Left lung (tissue), 14 donors: ENCODE results near the gene SGTB. TPM values are rescaled to one million over a fixed set of nuclear protein-coding genes. Genes with fewer than 3 reads are reported as not detected.

Experiments used
- ATAC-seq: fragments of 200-7000 bp; cut with Tn5 transposase; one replicate; pipeline ENCODE4 v1.9.1; 2020; ENCODE audit warnings: moderate library complexity
- DNase-seq, 4 donors: peaks; one replicate each; pipeline ENCODE4 v3.0.0-alpha.2; 2013 to 2020
- H3K27ac ChIP-seq, 2 donors: fragments of 200-600 bp; sonication (generic) in 1 of 2; one replicate each; pipeline versions ENCODE4 v1.5.0 to v1.8.0; 2020 to 2021
- H3K27me3 ChIP-seq, 2 donors: fragments of 200-600 bp; sonication (generic) in 1 of 2; one replicate each; pipeline versions ENCODE4 v1.5.0 to v1.8.0; 2020 to 2021
- H3K36me3 ChIP-seq, 2 donors: fragments of 200-600 bp; sonication (generic) in 1 of 2; one replicate each; pipeline versions ENCODE4 v1.5.0 to v1.8.0; 2020 to 2021
- H3K4me1 ChIP-seq, 2 donors: fragments of 200-600 bp; one replicate each; pipeline ENCODE4 v1.8.0; 2021
- H3K4me3 ChIP-seq, 2 donors: fragments of 200-600 bp; sonication (generic) in 1 of 2; one replicate each; pipeline versions ENCODE4 v1.5.0 to v1.8.0; 2020 to 2021; ENCODE audit warnings: mild to moderate bottlenecking in 1 of 2
- H3K9me3 ChIP-seq, 2 donors: fragments of 200-600 bp; sonication (generic) in 1 of 2; one replicate each; pipeline versions ENCODE4 v1.5.0 to v1.8.0; 2020 to 2021
- CTCF ChIP-seq, 2 donors: fragments of 200-600 bp; sonication (generic) in 1 of 2; IDR thresholded peaks; one replicate each; pipeline versions ENCODE4 v1.5.0 to v1.8.0; 2021; ENCODE audit warnings: antibody characterized with exemption in 2 of 2
- intact Hi-C, 2 donors: fragments of 100-400 bp; cut with DNase I; formaldehyde crosslinking; loops; one replicate each; pipeline versions ENCODE4 v1.11.2 to v1.14.2; 2022
- long read RNA-seq, 12 donors: library from polyadenylated mRNA in 2 of 12; unstranded in 2 of 12; transcript quantifications; one replicate each; pipeline ENCODE4 v2.0.0 and lab custom pipeline, GENCODE V29; 2019 to 2026
- polyA plus RNA-seq, 6 donors: library from polyadenylated mRNA; unstranded; fragments of 120-200 nt; gene quantifications; one replicate each; pipeline ENCODE4 v1.2.1, GENCODE V29; 2013; ENCODE audit not compliant: insufficient read length in 6 of 6
- total RNA-seq, 2 donors: library from RNA; stranded (reverse); fragmentation: NEBNext Ultra II Directional; extraction: Animal tissue kit (Norgen Biotek cat#: 25700); gene quantifications; one replicate each; pipeline ENCODE4 v1.2.1, GENCODE V29; 2021
- donor health status: DM: no; HTN: yes; CAD: no.
- donor health status: DM: no; HTN: no; CAD: no.

SGTB gene
- 10 to 100 TPM; 12.7 to 22.6 TPM for total RNA-seq
- 10 to 100 TPM in 1 of 6 donors, 1 to 10 TPM in 5; 7.7 to 10.6 (median 8.5) TPM for polyA plus RNA-seq
- long read RNA-seq, donor 1: 0 reads
- long read RNA-seq, donor 2, full-length matches to known transcripts: 3 of 3 reads
- long read RNA-seq, donor 2, partial matches to known transcripts: 0 of 3 reads
- long read RNA-seq, donor 2, other reads (novel, unspliced or antisense): 0 of 3 reads
- long read RNA-seq, donor 3, full-length matches to known transcripts: 3 of 3 reads
- long read RNA-seq, donor 3, partial matches to known transcripts: 0 of 3 reads
- long read RNA-seq, donor 3, other reads (novel, unspliced or antisense): 0 of 3 reads
- long read RNA-seq, donor 4, full-length matches to known transcripts: 2 of 4 reads
- long read RNA-seq, donor 4, partial matches to known transcripts: 2 of 4 reads
- long read RNA-seq, donor 4, other reads (novel, unspliced or antisense): 0 of 4 reads
- long read RNA-seq, donor 5, full-length matches to known transcripts: 2 of 2 reads
- long read RNA-seq, donor 5, partial matches to known transcripts: 0 of 2 reads
- long read RNA-seq, donor 5, other reads (novel, unspliced or antisense): 0 of 2 reads
- long read RNA-seq, donor 6, full-length matches to known transcripts: 2 of 2 reads
- long read RNA-seq, donor 6, partial matches to known transcripts: 0 of 2 reads
- long read RNA-seq, donor 6, other reads (novel, unspliced or antisense): 0 of 2 reads
- long read RNA-seq, donor 7, full-length matches to known transcripts: 1 of 1 reads
- long read RNA-seq, donor 7, partial matches to known transcripts: 0 of 1 reads
- long read RNA-seq, donor 7, other reads (novel, unspliced or antisense): 0 of 1 reads
- long read RNA-seq, donor 8, full-length matches to known transcripts: 2 of 2 reads
- long read RNA-seq, donor 8, partial matches to known transcripts: 0 of 2 reads
- long read RNA-seq, donor 8, other reads (novel, unspliced or antisense): 0 of 2 reads
- long read RNA-seq, donor 9: 0 reads
- long read RNA-seq, donor 10, full-length matches to known transcripts: 1 of 5 reads
- long read RNA-seq, donor 10, partial matches to known transcripts: 1 of 5 reads
- long read RNA-seq, donor 10, other reads (novel, unspliced or antisense): 3 of 5 reads
- long read RNA-seq, donor 11, full-length matches to known transcripts: 4 of 23 reads
- long read RNA-seq, donor 11, partial matches to known transcripts: 19 of 23 reads
- long read RNA-seq, donor 11, other reads (novel, unspliced or antisense): 0 of 23 reads
- long read RNA-seq, donor 12: 0 reads

GRCh38 chr5:65721720-65722574, at the start of gene SGTB, which contains the start of gene NLN:
SGTB (minus strand) TSS chr5:65722109; CDS start chr5:65720807, 1,302 bp downstream.
NLN (plus strand) TSS chr5:65722205; CDS start chr5:65722374, 169 bp downstream.
- peak; percentile 98 for ATAC-seq
- DNase-seq: peak; percentile 76 to 98 (median 89)
- Histone ChIP-seq H3K27me3 (no peaks in the 10 kb centered on the region), H3K4me1 (peaks cover 0 to 30% of the 10 kb centered on the region in 2 donors), H3K4me3 (peak within 1 kb of the TSS; percentile 84 to 91), H3K36me3 (peaks cover 0 to 22% of the 10 kb centered on the region in 2 donors), H3K9me3 (no peaks in the 10 kb centered on the region), H3K27ac (peak within 1 kb of the TSS; percentile 65 to 80)
- intact Hi-C loops: no loop called here
- no peak for TF ChIP-seq CTCF (IDR thresholded peaks at IDR 0.05)

GRCh38 chr5:65771266-65771665, 49.4 kb upstream of the SGTB start:
- Histone ChIP-seq H3K27me3 (no peaks in the 10 kb centered on the region), H3K36me3 (peaks cover 0 to 4% of the 10 kb centered on the region in 2 donors), H3K4me1 (peaks cover 3 to 12% of the 10 kb centered on the region in 2 donors), H3K4me3 (no peak overlapping the region), H3K27ac (no peak overlapping the region), H3K9me3 (no peaks in the 10 kb centered on the region)
- intact Hi-C loops: no loop called here
- ATAC-seq (no peak), DNase-seq (no peak)
- TF ChIP-seq CTCF (IDR thresholded peaks at IDR 0.05): no peak

- Histone ChIP-seq H3K27me3 (no peaks in the 10 kb centered on the region), H3K36me3 (peaks cover 0 to 4% of the 10 kb centered on the region in 2 donors), H3K4me3 (no peak overlapping the region), H3K27ac (no peak overlapping the region), H3K9me3 (no peaks in the 10 kb centered on the region), H3K4me1 (peaks cover 3 to 6% of the 10 kb centered on the region in 2 donors)
- intact Hi-C loops: no loop called here
- DNase-seq: no peak
- ATAC-seq: peak; percentile 79
- no peak for TF ChIP-seq CTCF (IDR thresholded peaks at IDR 0.05)
Observed at GRCh38 chr5:65769539-65769938, 47.6 kb upstream of the SGTB start.

- Histone ChIP-seq H3K4me3 (no peak overlapping the region), H3K4me1 (no peaks in the 10 kb centered on the region), H3K27me3 (no peaks in the 10 kb centered on the region), H3K27ac (no peak overlapping the region), H3K36me3 (peaks cover 0 to 4% of the 10 kb centered on the region in 2 donors), H3K9me3 (no peaks in the 10 kb centered on the region)
- DNase-seq (no peak), ATAC-seq (no peak)
- intact Hi-C loops: no loop called here
- TF ChIP-seq CTCF (IDR thresholded peaks at IDR 0.05): no peak
Observed at GRCh38 chr5:65768723-65769346, 46.9 kb upstream of the SGTB start.
